Measurements from ENCODE around the gene ZFYVE26. TPM values are rescaled to one million over a fixed set of nuclear protein-coding genes. Genes with fewer than 3 reads are reported as not detected.

Gene ZFYVE26
- total and polyA plus RNA-seq, 2 donors, result 6.2 to 7.8 TPM

GRCh38 chr14:67748312-67748711, 68.1 kb downstream of the ZFYVE26 start:
- Histone ChIP-seq H3K4me3 (ENCODE audit: low read length in 2 of 2) (no peak overlapping the region), H3K27me3 (ENCODE audit: control insufficient read depth in 2 of 2, insufficient read depth in 1 of 2, low read length in 1 of 2) (no peaks in the 10 kb centered on the region), H3K9me3 (ENCODE audit: control insufficient read depth in 2 of 2, insufficient read depth in 1 of 2, low read length in 1 of 2) (no peaks in the 10 kb centered on the region), H3K4me1 (ENCODE audit: control insufficient read depth in 2 of 2, insufficient read depth in 2 of 2, low read length in 2 of 2) (no peaks in the 10 kb centered on the region), H3K36me3 (ENCODE audit: control insufficient read depth in 2 of 2, insufficient read depth in 2 of 2, low read length in 1 of 2) (peaks cover 37 to 51% of the 10 kb centered on the region in 2 donors), H3K27ac (ENCODE audit: low read depth in 1 of 2, low read length in 1 of 2) (no peak overlapping the region)
- no peak for DNase-seq (ENCODE audit: low read depth in 6 of 9, low spot score in 9 of 9)
- 99% methylated on average over 10 of the region's 10 CpGs for WGBS

- Histone ChIP-seq H3K4me1 (ENCODE audit: control insufficient read depth in 2 of 2, insufficient read depth in 2 of 2, low read length in 2 of 2) (no peaks in the 10 kb centered on the region), H3K36me3 (ENCODE audit: control insufficient read depth in 2 of 2, insufficient read depth in 2 of 2, low read length in 1 of 2) (peaks cover 23 to 39% of the 10 kb centered on the region in 2 donors), H3K27ac (ENCODE audit: low read depth in 1 of 2, low read length in 1 of 2) (no peak overlapping the region), H3K4me3 (ENCODE audit: low read length in 2 of 2) (no peak overlapping the region), H3K27me3 (ENCODE audit: control insufficient read depth in 2 of 2, insufficient read depth in 1 of 2, low read length in 1 of 2) (no peaks in the 10 kb centered on the region), H3K9me3 (ENCODE audit: control insufficient read depth in 2 of 2, insufficient read depth in 1 of 2, low read length in 1 of 2) (no peaks in the 10 kb centered on the region)
- WGBS, result 98% methylated on average over 1 of the region's 1 CpG
- no peak for DNase-seq (ENCODE audit: low read depth in 6 of 9, low spot score in 9 of 9)
These were observed 69.5 kb downstream of the ZFYVE26 start for GRCh38 chr14:67746927-67747326.

GRCh38 chr14:67744046-67744445, 72.3 kb downstream of the ZFYVE26 start:
- Histone ChIP-seq H3K27ac (ENCODE audit: low read depth in 1 of 2, low read length in 1 of 2) (no peak overlapping the region), H3K27me3 (ENCODE audit: control insufficient read depth in 2 of 2, insufficient read depth in 1 of 2, low read length in 1 of 2) (no peaks in the 10 kb centered on the region), H3K36me3 (ENCODE audit: control insufficient read depth in 2 of 2, insufficient read depth in 2 of 2, low read length in 1 of 2) (peaks cover 3 to 17% of the 10 kb centered on the region in 2 donors), H3K4me1 (ENCODE audit: control insufficient read depth in 2 of 2, insufficient read depth in 2 of 2, low read length in 2 of 2) (no peaks in the 10 kb centered on the region), H3K9me3 (ENCODE audit: control insufficient read depth in 2 of 2, insufficient read depth in 1 of 2, low read length in 1 of 2) (no peaks in the 10 kb centered on the region), H3K4me3 (ENCODE audit: low read length in 2 of 2) (no peak overlapping the region)
- WGBS, result 93% methylated on average over 2 of the region's 2 CpGs
- DNase-seq (ENCODE audit: low read depth in 6 of 9, low spot score in 9 of 9), result no peak

GRCh38 chr14:67738740-67739504, 77.5 kb downstream of the ZFYVE26 start:
- H3K9me3 ChIP-seq (ENCODE audit: control insufficient read depth in 2 of 2, insufficient read depth in 1 of 2, low read length in 1 of 2), result no peaks in the 10 kb centered on the region
- 86% methylated on average over 12 of the region's 12 CpGs for WGBS
- H3K4me1 ChIP-seq (ENCODE audit: control insufficient read depth in 2 of 2, insufficient read depth in 2 of 2, low read length in 2 of 2), result no peaks in the 10 kb centered on the region
- no peaks in the 10 kb centered on the region for H3K36me3 ChIP-seq (ENCODE audit: control insufficient read depth in 2 of 2, insufficient read depth in 2 of 2, low read length in 1 of 2)
- H3K27me3 ChIP-seq (ENCODE audit: control insufficient read depth in 2 of 2, insufficient read depth in 1 of 2, low read length in 1 of 2), result no peaks in the 10 kb centered on the region
- no peak overlapping the region for H3K4me3 ChIP-seq (ENCODE audit: low read length in 2 of 2)
- no peak for DNase-seq (ENCODE audit: low read depth in 6 of 9, low spot score in 9 of 9)
- no peak overlapping the region for H3K27ac ChIP-seq (ENCODE audit: low read depth in 1 of 2, low read length in 1 of 2)

DNA sequence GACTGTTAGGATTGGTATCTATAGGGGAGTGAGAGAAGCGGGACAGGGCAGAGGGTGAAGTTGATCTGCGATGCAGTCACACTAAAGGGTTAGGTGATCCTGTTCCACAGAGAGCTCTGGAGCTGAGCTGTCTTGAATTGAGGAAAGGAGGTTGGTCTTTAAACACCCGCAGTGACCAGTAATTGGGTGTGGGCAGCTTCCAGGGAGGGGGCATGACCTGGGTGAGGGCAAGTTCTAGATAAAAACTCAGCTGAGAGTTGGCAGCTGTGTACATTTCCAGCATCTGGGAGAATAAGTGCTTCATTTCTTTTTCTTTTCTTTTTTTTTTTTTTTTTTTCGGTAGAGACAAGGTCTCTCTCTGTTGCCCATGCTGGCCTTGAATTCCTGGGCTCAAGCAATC, 79.6 kb downstream of the ZFYVE26 start:
- H3K27ac ChIP-seq (ENCODE audit: low read depth in 1 of 2, low read length in 1 of 2), result no peak overlapping the region
- H3K4me1 ChIP-seq (ENCODE audit: control insufficient read depth in 2 of 2, insufficient read depth in 2 of 2, low read length in 2 of 2), result no peaks in the 10 kb centered on the region
- no peaks in the 10 kb centered on the region for H3K9me3 ChIP-seq (ENCODE audit: control insufficient read depth in 2 of 2, insufficient read depth in 1 of 2, low read length in 1 of 2)
- no peak overlapping the region for H3K4me3 ChIP-seq (ENCODE audit: low read length in 2 of 2)
- WGBS, result 97% methylated on average over 4 of the region's 4 CpGs
- no peaks in the 10 kb centered on the region for H3K36me3 ChIP-seq (ENCODE audit: control insufficient read depth in 2 of 2, insufficient read depth in 2 of 2, low read length in 1 of 2)
- DNase-seq (ENCODE audit: low read depth in 6 of 9, low spot score in 9 of 9), result no peak
- no peaks in the 10 kb centered on the region for H3K27me3 ChIP-seq (ENCODE audit: control insufficient read depth in 2 of 2, insufficient read depth in 1 of 2, low read length in 1 of 2)

- DNase-seq (ENCODE audit: low read depth in 6 of 9, low spot score in 9 of 9), result no peak
- no peaks in the 10 kb centered on the region for H3K27me3 ChIP-seq (ENCODE audit: control insufficient read depth in 2 of 2, insufficient read depth in 1 of 2, low read length in 1 of 2)
These were observed 80.8 kb downstream of the ZFYVE26 start for GRCh38 chr14:67735336-67736147.

GRCh38 chr14:67734675-67735074, 81.7 kb downstream of the ZFYVE26 start:
- no peaks in the 10 kb centered on the region for H3K27me3 ChIP-seq (ENCODE audit: control insufficient read depth in 2 of 2, insufficient read depth in 1 of 2, low read length in 1 of 2)
- H3K36me3 ChIP-seq (ENCODE audit: control insufficient read depth in 2 of 2, insufficient read depth in 2 of 2, low read length in 1 of 2), result no peaks in the 10 kb centered on the region
- H3K4me1 ChIP-seq (ENCODE audit: control insufficient read depth in 2 of 2, insufficient read depth in 2 of 2, low read length in 2 of 2), result no peaks in the 10 kb centered on the region
- no peak overlapping the region for H3K27ac ChIP-seq (ENCODE audit: low read depth in 1 of 2, low read length in 1 of 2)
- WGBS, result 87% methylated on average over 3 of the region's 3 CpGs
- no peaks in the 10 kb centered on the region for H3K9me3 ChIP-seq (ENCODE audit: control insufficient read depth in 2 of 2, insufficient read depth in 1 of 2, low read length in 1 of 2)
- no peak overlapping the region for H3K4me3 ChIP-seq (ENCODE audit: low read length in 2 of 2)
- DNase-seq (ENCODE audit: low read depth in 6 of 9, low spot score in 9 of 9), result no peak

More at GRCh38 chr14:67735336-67736147, 80.8 kb downstream of the ZFYVE26 start:
- WGBS, result 95% methylated on average over 10 of the region's 10 CpGs
- Histone ChIP-seq H3K9me3 (ENCODE audit: control insufficient read depth in 2 of 2, insufficient read depth in 1 of 2, low read length in 1 of 2) (no peaks in the 10 kb centered on the region), H3K4me1 (ENCODE audit: control insufficient read depth in 2 of 2, insufficient read depth in 2 of 2, low read length in 2 of 2) (no peaks in the 10 kb centered on the region), H3K36me3 (ENCODE audit: control insufficient read depth in 2 of 2, insufficient read depth in 2 of 2, low read length in 1 of 2) (no peaks in the 10 kb centered on the region), H3K27ac (ENCODE audit: low read depth in 1 of 2, low read length in 1 of 2) (no peak overlapping the region), H3K4me3 (ENCODE audit: low read length in 2 of 2) (no peak overlapping the region)

- H3K4me3 ChIP-seq (ENCODE audit: low read length in 2 of 2), result no peak overlapping the region
- no peak overlapping the region for H3K27ac ChIP-seq (ENCODE audit: low read depth in 1 of 2, low read length in 1 of 2)
- no peaks in the 10 kb centered on the region for H3K4me1 ChIP-seq (ENCODE audit: control insufficient read depth in 2 of 2, insufficient read depth in 2 of 2, low read length in 2 of 2)
- H3K9me3 ChIP-seq (ENCODE audit: control insufficient read depth in 2 of 2, insufficient read depth in 1 of 2, low read length in 1 of 2), result no peaks in the 10 kb centered on the region
- H3K36me3 ChIP-seq (ENCODE audit: control insufficient read depth in 2 of 2, insufficient read depth in 2 of 2, low read length in 1 of 2), result no peaks in the 10 kb centered on the region
- 97% methylated on average over 4 of the region's 4 CpGs for WGBS
- no peak for DNase-seq (ENCODE audit: low read depth in 6 of 9, low spot score in 9 of 9)
- H3K27me3 ChIP-seq (ENCODE audit: control insufficient read depth in 2 of 2, insufficient read depth in 1 of 2, low read length in 1 of 2), result peaks cover 0 to 7% of the 10 kb centered on the region in 2 donors
These were observed 82.8 kb downstream of the ZFYVE26 start for GRCh38 chr14:67733616-67734015.

All from thymus (tissue), 11 donors.